Left renal pelvis (tissue), 4 donors: Measurements from ENCODE around the gene AXIN1. TPM values are rescaled to one million over a fixed set of nuclear protein-coding genes. Genes with fewer than 3 reads are reported as not detected.
"Not testable (repeated sequence)": the region's sequence is repeated elsewhere in the genome, so short reads cannot be mapped to it uniquely, and the experiment has no call there.

Experiments
- DNase-seq, 4 donors: peaks; one replicate each; pipeline ENCODE4 v3.0.0-alpha.2; 2013; ENCODE audit warnings: low read depth in 4 of 4, low spot score in 3 of 4
- polyA plus RNA-seq, 4 donors: library from polyadenylated mRNA; unstranded; fragments of 120-200 nt; gene quantifications; one replicate each; pipeline ENCODE4 v1.2.1, GENCODE V29; 2013; ENCODE audit not compliant: insufficient read length in 4 of 4

Gene AXIN1
- polyA plus RNA-seq, 4 donors = 14.9 to 22.8 (median 15.8) TPM

- DNase-seq = no peak
Observed at GRCh38 chr16:381789-382717, 29.5 kb upstream of the AXIN1 start, which contains the start of gene PGAP6. Gene PGAP6, minus strand, starts transcription at chr16:381978. Its CDS starts 157 bp downstream, at chr16:381821.

GRCh38 chr16:381012-381788 is 28.7 kb upstream of the AXIN1 start:
- DNase-seq = no peak

- DNase-seq = no peak
Observed at GRCh38 chr16:380762-381011, 28.2 kb upstream of the AXIN1 start.

GRCh38 chr16:379961-380761 is 27.6 kb upstream of the AXIN1 start:
- no peak for DNase-seq

- no peak for DNase-seq
Observed at GRCh38 chr16:379183-379960, 26.8 kb upstream of the AXIN1 start.

- no peak for DNase-seq
Observed at GRCh38 chr16:378821-379182, 26.3 kb upstream of the AXIN1 start.

- DNase-seq = not testable (repeated sequence)
Observed at GRCh38 chr16:378113-378820, 25.7 kb upstream of the AXIN1 start.

- DNase-seq = no peak
Observed at GRCh38 chr16:377419-377951, 25.0 kb upstream of the AXIN1 start.

- DNase-seq = no peak
Observed at GRCh38 chr16:376817-377418, 24.4 kb upstream of the AXIN1 start.

- no peak for DNase-seq
Observed at GRCh38 chr16:375927-376816, 23.6 kb upstream of the AXIN1 start.

GRCh38 chr16:375212-375611 is 22.7 kb upstream of the AXIN1 start:
- no peak for DNase-seq

- DNase-seq = no peak
Observed at GRCh38 chr16:374616-374926, 22.0 kb upstream of the AXIN1 start.

- no peak for DNase-seq
Observed at GRCh38 chr16:373848-374615, 21.5 kb upstream of the AXIN1 start.

GRCh38 chr16:373020-373598 is 20.6 kb upstream of the AXIN1 start:
- DNase-seq = no peak

- DNase-seq = no peak
Observed at GRCh38 chr16:372302-372983, 19.9 kb upstream of the AXIN1 start.

GRCh38 chr16:371515-372301 is 19.2 kb upstream of the AXIN1 start:
- no peak for DNase-seq
